ENCODE results near the gene RIMS1. TPM values are rescaled to one million over a fixed set of nuclear protein-coding genes. Genes with fewer than 3 reads are reported as not detected.
"Not testable (repeated sequence)": the region's sequence is repeated elsewhere in the genome, so short reads cannot be mapped to it uniquely, and the experiment has no call there.

Gene RIMS1
- total RNA-seq, 1 donor from 2014 or later: 22.2 TPM

GRCh38 chr6:72322771-72323170 is 436.4 kb downstream of the RIMS1 start:
- DNase-seq (ENCODE audit: low spot score): no peak

- DNase-seq (ENCODE audit: low spot score): no peak
Observed at GRCh38 chr6:72324591-72324990, 438.2 kb downstream of the RIMS1 start.

GRCh38 chr6:72328775-72329174 is 442.4 kb downstream of the RIMS1 start:
- DNase-seq (ENCODE audit: low spot score): no peak

- DNase-seq (ENCODE audit: low spot score): not testable (repeated sequence)
Observed at GRCh38 chr6:72335203-72335602, 448.9 kb downstream of the RIMS1 start.

- DNase-seq (ENCODE audit: low spot score): no peak
Observed at GRCh38 chr6:72348926-72349325, 462.6 kb downstream of the RIMS1 start.

GRCh38 chr6:72350296-72350881 is 464.0 kb downstream of the RIMS1 start:
- no peak for DNase-seq (ENCODE audit: low spot score)

GRCh38 chr6:72363844-72364740 is 477.7 kb downstream of the RIMS1 start:
- DNase-seq (ENCODE audit: low spot score): peak; percentile 14

GRCh38 chr6:72365773-72366172 is 479.4 kb downstream of the RIMS1 start:
- no peak for DNase-seq (ENCODE audit: low spot score)

- DNase-seq (ENCODE audit: low spot score): no peak
Observed at GRCh38 chr6:72367439-72367838, 481.1 kb downstream of the RIMS1 start.

- no peak for DNase-seq (ENCODE audit: low spot score)
Observed at GRCh38 chr6:72371473-72371872, 485.1 kb downstream of the RIMS1 start.

GRCh38 chr6:72374172-72374571 is 487.8 kb downstream of the RIMS1 start:
- no peak for DNase-seq (ENCODE audit: low spot score)

- no peak for DNase-seq (ENCODE audit: low spot score)
Observed at GRCh38 chr6:72374857-72375256, 488.5 kb downstream of the RIMS1 start.

GRCh38 chr6:72376736-72377135 is 490.4 kb downstream of the RIMS1 start:
- no peak for DNase-seq (ENCODE audit: low spot score)

- no peak for DNase-seq (ENCODE audit: low spot score)
Observed at GRCh38 chr6:72381076-72381475, 494.7 kb downstream of the RIMS1 start.

GRCh38 chr6:72382602-72383529 is 496.5 kb downstream of the RIMS1 start:
- no peak for DNase-seq (ENCODE audit: low spot score)

GRCh38 chr6:72386324-72386723 is 500.0 kb downstream of the RIMS1 start:
- no peak for DNase-seq (ENCODE audit: low spot score)

- DNase-seq (ENCODE audit: low spot score): no peak
Observed at GRCh38 chr6:72389698-72390097, 503.3 kb downstream of the RIMS1 start.

- no peak for DNase-seq (ENCODE audit: low spot score)
Observed at GRCh38 chr6:72390548-72390947, 504.2 kb downstream of the RIMS1 start.

GRCh38 chr6:72401865-72402264 is 515.5 kb downstream of the RIMS1 start:
- no peak for DNase-seq (ENCODE audit: low spot score)

GRCh38 chr6:72403413-72403812 is 517.1 kb downstream of the RIMS1 start:
- no peak for DNase-seq (ENCODE audit: low spot score)

GRCh38 chr6:72406517-72406916 is 520.2 kb downstream of the RIMS1 start:
- DNase-seq (ENCODE audit: low spot score): no peak

GRCh38 chr6:72410769-72411168 is 524.4 kb downstream of the RIMS1 start:
- DNase-seq (ENCODE audit: low spot score): no peak
